ENCODE measurements around the gene SUMF1.
"Not testable (repeated sequence)": the region's sequence is repeated elsewhere in the genome, so short reads cannot be mapped to it uniquely, and the experiment has no call there.

SUMF1 gene

GRCh38 chr3:4332574-4332973 is 134.5 kb downstream of the SUMF1 start:
- no peak for DNase-seq

DNA sequence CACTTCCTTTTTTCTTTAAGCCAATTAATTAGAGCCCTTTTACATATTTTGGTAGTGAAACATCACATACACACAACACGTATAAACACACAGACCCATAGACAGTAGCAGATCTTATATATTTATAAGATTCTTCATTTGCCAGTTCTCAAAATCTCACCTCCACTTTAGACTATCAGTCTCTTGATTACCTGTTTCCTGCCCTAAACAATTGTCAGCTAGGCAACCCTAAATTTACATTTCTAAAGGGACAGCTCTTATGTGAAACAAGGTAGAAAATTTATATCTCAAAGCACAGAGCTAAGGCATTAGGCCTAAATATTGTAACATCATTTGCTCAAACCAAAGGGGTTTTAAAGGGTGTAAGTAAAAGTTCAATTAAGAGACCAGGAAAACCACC is 135.0 kb downstream of the SUMF1 start:
- DNase-seq: no peak

DNA sequence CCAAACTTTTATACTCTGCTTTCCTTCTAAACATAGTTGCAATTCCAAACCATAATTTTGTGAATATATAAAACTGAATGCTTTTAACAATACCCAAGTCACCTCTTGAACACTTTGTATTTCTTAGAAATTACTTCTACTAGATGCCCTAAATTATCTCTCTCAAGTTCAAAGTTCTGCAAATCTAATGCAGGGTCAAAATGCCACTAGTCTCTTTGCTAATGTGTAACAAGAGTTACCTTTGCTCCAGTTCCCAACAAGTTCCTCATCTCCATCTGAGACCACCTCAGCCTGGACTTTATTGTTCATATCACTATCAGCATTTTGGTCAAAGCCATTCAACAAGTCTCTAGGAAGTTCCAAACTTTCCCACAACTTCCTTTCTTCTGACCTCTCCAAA is 137.3 kb downstream of the SUMF1 start:
- DNase-seq: not testable (repeated sequence)

- no peak for DNase-seq
Measured at GRCh38 chr3:4326868-4327267, 140.2 kb downstream of the SUMF1 start.

DNA sequence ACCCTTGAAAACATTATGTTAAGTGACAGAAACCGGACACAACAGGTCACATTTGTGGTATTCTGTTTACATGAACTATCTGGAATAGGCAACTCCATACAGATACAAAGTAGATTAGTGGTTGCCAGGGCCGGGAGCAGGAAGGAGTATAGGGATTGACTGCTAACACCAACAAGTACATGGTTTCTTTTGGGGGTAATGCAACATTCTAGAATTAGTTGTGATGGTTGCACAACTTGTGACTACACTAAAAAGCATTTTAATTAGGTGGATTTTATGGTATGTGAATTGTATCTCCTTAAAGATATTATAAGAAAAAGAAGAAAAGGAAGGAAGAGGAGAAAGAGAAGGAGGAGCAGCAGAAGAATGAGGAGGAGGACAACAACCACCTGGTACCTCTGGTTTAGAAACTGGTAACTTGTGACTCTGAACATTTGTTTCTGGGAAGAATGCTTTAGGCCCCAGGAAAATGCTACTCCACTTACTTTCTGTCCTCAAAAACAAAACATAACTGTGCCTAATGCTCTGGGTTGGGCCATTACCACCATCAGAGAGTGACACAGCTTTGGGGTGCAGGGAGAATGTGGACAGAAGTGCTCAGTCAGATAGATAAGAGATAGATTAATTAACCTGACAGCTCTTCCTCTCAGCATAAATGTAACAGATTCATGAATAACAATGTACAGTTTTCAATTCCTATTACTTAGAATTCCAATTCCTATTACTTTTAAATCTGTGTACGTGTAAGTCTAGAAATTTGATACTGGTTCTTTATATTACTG is 143.6 kb downstream of the SUMF1 start:
- DNase-seq: no peak

DNA sequence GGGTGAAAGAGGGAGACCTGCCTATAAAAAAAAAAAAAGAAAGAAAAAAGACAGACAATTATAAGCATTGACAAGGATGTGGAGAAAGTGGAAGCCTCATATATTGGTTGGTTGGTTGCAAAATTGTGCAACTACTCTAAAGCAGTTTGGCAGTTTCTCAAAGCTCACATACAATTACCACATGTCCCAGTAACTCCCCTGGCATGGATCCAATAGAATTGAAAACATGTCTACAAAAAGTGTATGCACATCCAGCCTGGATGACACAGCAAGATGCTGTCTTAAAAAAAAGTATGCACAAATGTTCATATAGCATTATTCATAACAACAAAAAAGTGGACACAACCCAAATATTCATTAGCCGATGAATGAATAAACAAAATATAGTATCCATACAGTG is 144.4 kb downstream of the SUMF1 start:
- no peak for DNase-seq

GRCh38 chr3:4321732-4322131 is 145.3 kb downstream of the SUMF1 start:
- no peak for DNase-seq

DNA sequence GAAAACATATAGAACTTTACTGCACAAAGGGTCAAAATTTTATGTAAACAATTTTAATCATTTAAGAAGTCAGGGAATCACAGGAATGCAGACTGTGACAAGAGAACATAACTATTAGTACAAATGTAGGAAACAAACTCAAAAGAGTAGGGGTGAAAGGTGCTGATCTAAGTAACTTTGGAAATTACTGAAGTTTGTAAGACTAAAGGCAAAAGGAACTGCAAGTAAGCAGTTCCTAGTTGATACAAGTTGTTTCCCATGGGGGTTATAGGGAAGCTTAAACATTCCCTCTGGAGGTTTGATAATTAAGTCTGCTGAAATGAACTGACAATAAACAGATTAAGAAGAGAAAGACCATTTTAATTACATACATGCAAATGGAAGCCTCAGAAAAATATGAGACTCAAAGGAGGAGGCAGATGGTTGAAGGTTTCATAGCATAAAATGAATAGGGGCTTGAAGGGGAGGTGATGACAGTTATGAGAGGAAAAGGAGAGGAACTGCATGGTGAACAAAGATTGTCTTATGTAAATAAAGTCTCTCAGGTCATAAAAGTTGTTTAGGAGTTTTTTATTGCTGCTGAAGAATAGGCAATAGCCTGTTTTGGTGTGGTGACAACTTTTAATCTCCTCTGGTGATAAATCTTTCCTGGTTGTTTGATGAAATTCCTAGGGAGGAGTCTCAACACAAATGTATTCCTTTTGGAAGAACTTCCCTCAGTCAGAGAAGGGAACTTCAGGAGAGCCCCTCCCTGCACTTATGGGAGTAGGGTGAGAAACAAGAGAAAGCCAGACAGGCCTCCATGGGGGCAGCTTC is 146.8 kb downstream of the SUMF1 start:
- DNase-seq: no peak

DNA sequence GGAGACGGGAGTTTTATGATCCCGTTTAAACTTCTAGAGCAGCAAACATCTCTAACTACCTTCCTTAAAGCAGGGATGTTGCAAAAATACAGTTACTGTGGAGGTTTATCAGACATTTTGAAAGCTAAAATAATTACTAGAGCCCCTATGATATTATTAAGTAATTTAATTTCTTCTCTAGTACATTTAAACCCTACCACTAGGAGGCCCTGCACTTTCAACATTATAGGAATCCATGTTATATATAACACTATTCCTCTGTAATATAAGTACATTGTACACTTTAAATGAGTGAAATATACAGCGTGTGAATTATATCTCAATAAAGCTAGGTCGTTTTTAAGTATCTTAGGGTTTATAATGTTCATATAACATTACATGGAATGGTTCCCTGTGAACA is 152.4 kb downstream of the SUMF1 start:
- no peak for DNase-seq

DNA sequence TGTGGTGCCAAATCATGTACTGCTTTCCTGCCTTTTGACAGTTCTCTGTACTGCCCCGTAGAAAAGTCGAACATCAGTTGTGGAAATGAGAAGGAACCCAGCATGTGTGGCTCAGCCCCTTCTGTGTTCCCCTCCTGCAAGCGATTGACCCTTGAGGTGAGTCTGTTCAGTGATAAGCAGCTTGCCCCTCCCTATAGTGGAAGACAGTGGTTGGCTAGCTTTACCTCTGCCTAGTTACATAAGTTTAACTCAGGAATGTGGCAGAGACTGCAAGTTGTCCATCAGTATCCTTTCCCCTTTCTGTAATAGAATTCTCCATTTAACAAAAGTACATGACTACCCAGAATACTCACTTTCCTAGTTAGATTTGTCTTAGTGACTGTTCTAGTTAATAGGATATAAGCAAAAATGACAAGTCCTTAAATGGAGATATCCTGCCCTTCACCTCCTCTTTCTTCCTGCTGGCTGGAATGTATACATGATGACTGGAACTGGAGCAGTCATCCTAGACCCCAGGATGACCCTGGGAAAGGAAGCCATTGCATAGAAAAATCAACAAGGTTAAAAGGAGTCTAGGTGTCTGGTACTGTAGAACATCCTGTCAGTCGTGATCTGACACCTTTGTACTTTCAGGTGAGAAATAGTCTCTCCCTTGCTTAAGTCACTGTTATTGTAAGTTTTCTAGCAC is 153.3 kb downstream of the SUMF1 start:
- no peak for DNase-seq

- DNase-seq: no peak
Measured at GRCh38 chr3:4311496-4311895, 155.6 kb downstream of the SUMF1 start.

All from GOT3 (cell line).